K562 (cell line): ENCODE data around the gene A1BG. TPM values are rescaled to one million over a fixed set of nuclear protein-coding genes. Genes with fewer than 3 reads are reported as not detected.
A peak's percentile ranks its signal among the peaks of the same experiment; 100 is the strongest.

Experiments
- CREB1 ChIP-seq, 2 experiments: sonication (generic) in 1 of 2; formaldehyde crosslinking in 1 of 2; IDR thresholded peaks; 2 replicates each; pipeline versions ENCODE4 v1.6.1 to v1.8.0; 2012 to 2022; ENCODE audit warnings: inconsistent platforms in 1 of 2, mild to moderate bottlenecking in 1 of 2, missing genetic modification reagents in 1 of 2, moderate library complexity in 1 of 2
- CTCF ChIP-seq, 3 experiments: IDR thresholded peaks in 2 of 3; conservative IDR thresholded peaks in 1 of 3; 2 replicates each; pipeline ENCODE4 v1.5.1; 2011 to 2012; ENCODE audit warnings: low read length in 3 of 3, mild to moderate bottlenecking in 3 of 3, control low read depth in 2 of 3, improper control_type of control experiment in 1 of 3, inconsistent platforms in 1 of 3, low read depth in 1 of 3, mixed read lengths in 1 of 3, moderate library complexity in 1 of 3; ENCODE audit not compliant: insufficient read depth in 2 of 3
- EGR1 ChIP-seq: fragments of 450-650 bp; conservative IDR thresholded peaks from 2 replicates; pipeline ENCODE4 v1.6.1; 2017; ENCODE audit warnings: mild to moderate bottlenecking
- ELF1 ChIP-seq: fragments of 200-800 bp; sonication (Bioruptor generic); IDR thresholded peaks from 2 replicates; pipeline ENCODE4 v1.6.1; 2016; ENCODE audit warnings: missing genetic modification characterization, missing compliant biosample characterization
- FOXM1 ChIP-seq, 2 experiments: fragments of 450-650 bp in 1 of 2; sonication (generic) in 1 of 2; formaldehyde crosslinking in 1 of 2; IDR thresholded peaks; 2 replicates each; pipeline versions ENCODE4 v1.6.1 to v1.9.0; 2017 to 2022; ENCODE audit warnings: low read depth in 2 of 2, mild to moderate bottlenecking in 2 of 2, missing genetic modification reagents in 1 of 2, moderate library complexity in 1 of 2
- GABPA ChIP-seq: fragments of 200-800 bp; sonication (Bioruptor generic); conservative IDR thresholded peaks from 2 replicates; pipeline ENCODE4 v1.6.1; 2016; ENCODE audit warnings: low read depth, missing genetic modification characterization, missing compliant biosample characterization
- GTF2A2 ChIP-seq: IDR thresholded peaks from 2 replicates; pipeline ENCODE4 v1.6.1; 2016; ENCODE audit warnings: mild to moderate bottlenecking, missing genetic modification characterization, missing compliant biosample characterization
- HDAC1 ChIP-seq, 2 experiments: fragments of 450-650 bp; IDR thresholded peaks; 2 replicates each; pipeline ENCODE4 v1.6.1; 2016 to 2017; ENCODE audit warnings: inconsistent platforms in 1 of 2, mild to moderate bottlenecking in 1 of 2, moderate library complexity in 1 of 2
- HNRNPUL1 ChIP-seq: fragments of 200-400 bp; formaldehyde crosslinking; IDR thresholded peaks from 2 replicates; pipeline ENCODE4 v1.6.1; 2017; ENCODE audit warnings: low read length
- NR2C2 ChIP-seq, 2 experiments: fragments of 200-800 bp in 1 of 2; sonication (Bioruptor generic) in 1 of 2; sonication (generic) in 1 of 2; formaldehyde crosslinking in 1 of 2; IDR thresholded peaks; 2 replicates each; pipeline versions ENCODE4 v1.6.1 to v1.8.0; 2016 to 2022; ENCODE audit warnings: mild to moderate bottlenecking in 1 of 2, missing compliant biosample characterization in 1 of 2, missing genetic modification characterization in 1 of 2, missing genetic modification reagents in 1 of 2
- PHF8 ChIP-seq: fragments of 200-600 bp; sonication (generic); IDR thresholded peaks from 2 replicates; pipeline ENCODE4 v1.6.1; 2012; ENCODE audit warnings: mixed run types, mild to moderate bottlenecking, inconsistent platforms, low read length, moderate library complexity, borderline replicate concordance
- RAD21 ChIP-seq, 2 experiments: fragments of 250-450 bp in 1 of 2; fragments of 450-650 bp in 1 of 2; sonication (Bioruptor Pico) in 1 of 2; formaldehyde crosslinking in 1 of 2; IDR thresholded peaks in 1 of 2; conservative IDR thresholded peaks in 1 of 2; 2 replicates each; pipeline versions ENCODE4 v1.4.0 to v1.8.0; 2020 to 2022; ENCODE audit warnings: mild to moderate bottlenecking in 2 of 2, moderate library complexity in 1 of 2
- RBM17 ChIP-seq: fragments of 200-400 bp; formaldehyde crosslinking; IDR thresholded peaks from 2 replicates; pipeline ENCODE4 v1.6.1; 2017; ENCODE audit warnings: low read depth, mild to moderate bottlenecking, low read length, borderline replicate concordance
- SAP30 ChIP-seq: fragments of 200-600 bp; sonication (generic); IDR thresholded peaks from 2 replicates; pipeline ENCODE4 v1.6.1; 2012; ENCODE audit warnings: borderline replicate concordance, low read depth, mild to moderate bottlenecking, moderate library complexity, low read length, control low read depth, inconsistent platforms; ENCODE audit not compliant: insufficient read depth, poor library complexity, severe bottlenecking
- SETDB1 ChIP-seq: IDR thresholded peaks from one replicate; pipeline ENCODE4 v1.6.1; 2012; ENCODE audit warnings: low read length, control low read depth, inconsistent platforms
- SIRT6 ChIP-seq: IDR thresholded peaks from one replicate; pipeline ENCODE4 v1.6.1; 2012; ENCODE audit warnings: low read depth, mild to moderate bottlenecking, control low read depth, inconsistent platforms, low read length, moderate library complexity
- SREBF2 ChIP-seq: sonication (generic); formaldehyde crosslinking; IDR thresholded peaks from 2 replicates; pipeline ENCODE4 v1.4.0; 2020; ENCODE audit warnings: mild to moderate bottlenecking, missing genetic modification reagents
- SRSF3 ChIP-seq: fragments of 200-400 bp; formaldehyde crosslinking; IDR thresholded peaks from 2 replicates; pipeline ENCODE4 v1.6.1; 2016; ENCODE audit warnings: mild to moderate bottlenecking, low read length, moderate library complexity; ENCODE audit not compliant: insufficient read depth
- ZNF75A ChIP-seq: fragments of 450-650 bp; formaldehyde crosslinking; IDR thresholded peaks from 2 replicates; pipeline ENCODE4 v1.4.0; 2020; ENCODE audit warnings: mild to moderate bottlenecking
- polyA plus RNA-seq, 8 experiments: library from polyadenylated mRNA; depleted of rRNA in 4 of 8; stranded (reverse) in 5 of 8; unstranded in 3 of 8; fragments of >200 nt; fragmentation: Nextera tagmentation in 2 of 8; fragmentation: Illumina TruSeq in 1 of 8; extraction: Ambion mirVana in 2 of 8; extraction: Trizol in 1 of 8; gene quantifications; 2 replicates each; pipeline versions ENCODE4 v1.2.1 to v1.2.3, GENCODE V29; 2011 to 2014; ENCODE audit warnings: inconsistent platforms in 1 of 8, missing spikeins in 1 of 8
- total RNA-seq, 7 experiments: library from RNA; depleted of rRNA in 6 of 7; stranded (reverse); fragments of >200 nt in 6 of 7; fragmentation: Illumina TruSeq in 2 of 7; extraction: Trizol in 2 of 7; gene quantifications; 2 replicates each; pipeline versions ENCODE4 v1.2.1 to v1.2.3, GENCODE V29; 2011 to 2021; ENCODE audit warnings: low replicate concordance in 1 of 7
- TF ChIP-seq, protein P1 (sequence below): fragments of 250-450 bp; sonication (Bioruptor Pico); IDR thresholded peaks from 2 replicates; pipeline ENCODE4 v1.5.0; 2021; ENCODE audit warnings: mild to moderate bottlenecking, moderate library complexity

The A1BG gene
- total and polyA plus RNA-seq, 9 of the 15 experiments (the other 6 are each of a cell fraction or from before 2014, with no cell fraction given): 0.10 to 19.8 (median 2.6) TPM

DNA sequence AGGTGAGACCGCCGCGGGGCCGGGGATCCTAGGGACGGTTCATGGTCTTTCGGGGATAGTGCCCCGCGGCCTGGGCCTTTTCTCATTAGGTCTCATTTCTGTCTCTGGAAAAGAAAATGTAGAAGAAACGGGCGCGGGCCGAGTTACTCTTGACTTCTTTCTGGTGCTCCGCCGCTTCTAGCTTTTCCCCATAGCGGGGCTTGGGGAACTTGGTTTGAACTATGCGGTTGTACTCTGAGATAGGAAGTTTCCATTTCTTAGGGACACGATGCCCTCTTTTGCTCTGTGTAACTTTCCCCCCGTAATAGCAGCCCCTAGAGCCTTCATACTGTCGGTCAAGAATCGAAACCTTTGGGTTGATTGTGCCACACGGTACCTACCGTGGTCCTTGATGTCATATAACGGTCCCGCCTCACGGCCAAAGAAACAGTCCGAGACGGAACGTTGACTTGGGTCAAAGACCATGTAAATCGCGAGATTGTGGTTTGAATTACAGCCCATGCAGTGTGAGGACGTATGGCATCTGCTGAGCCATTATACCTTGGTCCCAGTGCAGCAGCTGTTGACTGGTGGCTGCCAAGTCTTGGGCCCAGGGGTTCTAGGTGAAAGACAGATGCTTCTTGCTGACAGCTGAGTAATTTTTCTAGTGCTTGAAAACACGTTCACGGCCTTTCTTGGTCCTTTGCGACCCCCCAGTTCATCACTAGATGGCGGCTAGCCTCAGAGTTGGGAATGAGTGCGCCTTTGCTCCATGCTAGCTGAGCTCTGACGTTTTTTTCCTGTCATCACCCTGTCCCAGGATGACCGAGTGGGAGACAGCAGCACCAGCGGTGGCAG, 34.3 kb upstream of the A1BG start (continued):
- no peak for TF ChIP-seq NR2C2 (CRISPR knock-in tag; IDR thresholded peaks at IDR 0.05)
- peak; percentile 92 for TF ChIP-seq NR2C2 (tag; IDR thresholded peaks at IDR 0.05)
- 0 out of 2 replicates have a peak, but pooled peaks have one; percentile 71 for TF ChIP-seq GTF2A2 (tag)
- TF ChIP-seq RBM17: no peak
- TF ChIP-seq HDAC1 (IDR thresholded peaks at IDR 0.05): peak in 1 of 2 experiments; percentile 66; a peak in 1 of 4 replicates
- peak; percentile 89 for TF ChIP-seq GABPA (tag)
- peak; percentile 66 for TF ChIP-seq PHF8
- peak; percentile 36; the same call in 1 of the 2 replicates for TF ChIP-seq HNRNPUL1
- TF ChIP-seq FOXM1 (IDR thresholded peaks at IDR 0.05; ENCODE audit: low read depth): no peak
- TF ChIP-seq FOXM1 (CRISPR knock-in tag; IDR thresholded peaks at IDR 0.05; ENCODE audit: low read depth): no peak
- TF ChIP-seq SRSF3: no peak
- TF ChIP-seq SREBF2 (CRISPR knock-in tag): 0 out of 2 replicates have a peak, but pooled peaks have one; percentile 8
- TF ChIP-seq ELF1 (tag): peak; percentile 71; the same call in 1 of the 2 replicates
- TF ChIP-seq EGR1: no peak
- TF ChIP-seq, protein P1, sequence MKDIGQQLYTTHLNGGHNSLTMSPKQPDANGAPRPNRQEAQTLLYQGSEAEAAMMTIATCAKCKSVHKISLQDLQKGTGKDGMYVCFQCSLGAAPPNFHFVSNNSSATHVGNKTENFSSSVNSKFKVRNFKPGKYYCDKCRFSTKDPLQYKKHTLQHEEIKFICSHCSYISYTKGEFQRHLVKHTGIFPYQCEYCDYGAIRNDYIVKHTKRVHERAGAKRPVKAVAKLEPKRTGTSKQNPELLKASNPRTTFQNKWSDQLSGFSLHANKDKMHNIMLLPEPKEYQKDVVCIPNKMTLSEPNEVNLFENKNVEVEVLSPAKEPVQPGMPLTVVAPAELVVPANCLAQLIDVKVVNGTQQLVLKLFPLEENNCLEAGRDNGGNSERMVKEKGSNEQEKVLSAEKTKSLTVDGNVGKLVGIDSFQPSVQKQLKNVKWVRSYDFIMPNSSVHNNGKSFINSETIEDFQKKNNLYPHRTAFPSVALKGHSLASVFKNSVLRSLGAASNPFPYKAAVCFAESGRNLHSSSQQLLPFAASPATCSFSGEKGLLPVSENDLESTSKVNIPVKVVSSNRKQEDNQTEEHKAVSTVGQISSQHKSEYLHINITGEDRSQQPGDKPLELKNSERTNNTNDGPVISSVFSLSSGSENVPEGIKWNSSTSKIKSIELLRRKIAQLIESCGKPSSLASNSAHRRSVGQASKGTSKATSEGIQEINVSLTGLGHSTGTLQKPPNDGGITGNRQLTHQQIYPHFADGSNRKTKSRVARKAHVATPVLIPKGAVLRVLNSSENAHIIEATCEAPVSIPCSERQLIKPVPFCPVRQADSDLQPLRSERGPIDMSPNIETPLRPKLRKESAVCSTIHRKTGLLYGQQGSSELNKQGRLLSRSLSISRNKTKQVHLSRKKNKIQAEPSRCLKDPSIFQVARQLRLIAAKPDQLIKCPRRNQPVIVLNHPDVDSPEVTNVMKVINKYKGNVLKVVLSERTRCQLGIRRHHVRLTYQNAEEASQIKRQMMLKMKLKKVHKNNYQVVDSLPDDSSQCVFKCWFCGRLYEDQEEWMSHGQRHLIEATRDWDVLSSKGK (CRISPR knock-in tag): no peak
- TF ChIP-seq CTCF (IDR thresholded peaks at IDR 0.05 in 2 of 3, conservative IDR thresholded peaks at IDR 0.05 in 1 of 3; ENCODE audit: insufficient read depth in 2 of 3, low read depth in 1 of 3, low read length in 3 of 3): peak; percentile 34 to 42 (median 35); a peak in 5 of 6 replicates
- peak; percentile 10 for TF ChIP-seq SAP30
- no peak for TF ChIP-seq CREB1 (IDR thresholded peaks at IDR 0.05)
- TF ChIP-seq CREB1 (CRISPR knock-in tag; IDR thresholded peaks at IDR 0.05): no peak
- peak in 1 of 2 experiments; percentile 34; a peak in 1 of 4 replicates for TF ChIP-seq RAD21 (CRISPR knock-in tag; conservative IDR thresholded peaks at IDR 0.05 in 1 of 2, IDR thresholded peaks at IDR 0.05 in 1 of 2)
- no peak for TF ChIP-seq ZNF75A (CRISPR knock-in tag)
- peak; percentile 59 for TF ChIP-seq SIRT6
- TF ChIP-seq SETDB1: no peak
